ENCODE measurements around the gene HDHD3. TPM values are rescaled to one million over a fixed set of nuclear protein-coding genes. Genes with fewer than 3 reads are reported as not detected.
"Not testable (repeated sequence)": the region's sequence is repeated elsewhere in the genome, so short reads cannot be mapped to it uniquely, and the experiment has no call there.

HDHD3 gene
- total RNA-seq, 1 experiment from 2014 or later, result 11.6 TPM

DNA sequence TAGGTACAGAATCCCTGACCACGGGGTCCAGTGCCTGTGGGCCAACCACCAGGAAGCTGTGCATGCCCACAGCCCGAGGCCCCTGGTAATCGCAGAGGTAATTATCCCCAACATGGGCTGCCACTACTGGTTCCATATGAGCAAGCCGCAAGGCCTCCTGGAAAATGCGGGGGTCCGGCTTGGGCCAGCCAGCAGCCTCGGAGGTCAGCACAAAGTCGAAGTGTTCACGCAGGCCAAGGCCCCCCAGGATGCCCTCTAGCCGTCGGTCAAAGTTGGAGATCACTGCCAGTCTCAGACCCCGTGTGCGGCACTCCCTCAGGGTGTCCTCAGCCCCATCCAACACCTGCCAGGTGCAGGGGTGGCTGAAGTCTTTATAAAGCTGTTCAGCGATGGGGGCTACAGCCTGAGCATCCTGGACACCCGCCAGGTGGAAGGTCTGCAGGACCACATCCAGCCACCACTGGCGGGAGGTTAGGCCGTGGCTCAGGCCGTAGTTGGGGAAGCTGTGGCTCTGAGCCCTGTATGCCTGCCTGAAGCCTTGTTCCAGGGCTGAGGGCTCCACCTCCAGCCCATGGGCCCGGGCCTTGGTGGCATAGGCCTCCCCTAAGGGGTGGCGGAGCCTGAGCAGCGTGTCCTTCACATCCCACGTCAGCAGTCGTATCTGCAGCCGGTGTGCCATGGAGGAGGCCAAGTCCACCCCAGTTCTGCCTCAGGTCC lies 3.0 kb downstream of the HDHD3 start:
- H3K9ac ChIP-seq (ENCODE audit: low read length), result no peak overlapping the region
- H3K4me3 ChIP-seq (ENCODE audit: low read length), result no peak overlapping the region
- H3K4me2 ChIP-seq (ENCODE audit: low read depth, low read length, poor library complexity, severe bottlenecking), result no peak overlapping the region
- H3K36me3 ChIP-seq (ENCODE audit: insufficient read depth, low read length), result no peaks in the 10 kb centered on the region
- DNase-seq, result no peak
- H3K79me2 ChIP-seq (ENCODE audit: low read length), result 0 out of 2 replicates have a peak, but pooled peaks cover 4% of the 10 kb centered on the region
- peaks cover 11% of the 10 kb centered on the region for H3K4me1 ChIP-seq (ENCODE audit: low read length)
- no peak overlapping the region for H2AFZ ChIP-seq (ENCODE audit: low read length)
- no peak overlapping the region for H3K27ac ChIP-seq (ENCODE audit: low read length)
- no peaks in the 10 kb centered on the region for H3K27me3 ChIP-seq (ENCODE audit: low read length)
- H3K9me3 ChIP-seq (ENCODE audit: low read length), result no peaks in the 10 kb centered on the region
- no peaks in the 10 kb centered on the region for H3K9me2 ChIP-seq (replicated peaks; ENCODE audit: insufficient read depth, low read length)
- no peaks in the 10 kb centered on the region for H4K20me1 ChIP-seq (ENCODE audit: insufficient read depth, low read depth, low read length)

GRCh38 chr9:113373256-113373655 lies 3.5 kb downstream of the HDHD3 start:
- Histone ChIP-seq H3K4me3 (ENCODE audit: low read length) (no peak overlapping the region), H2AFZ (ENCODE audit: low read length) (no peak overlapping the region), H3K36me3 (ENCODE audit: insufficient read depth, low read length) (no peaks in the 10 kb centered on the region), H3K27ac (ENCODE audit: low read length) (no peak overlapping the region), H3K4me2 (ENCODE audit: low read depth, low read length, poor library complexity, severe bottlenecking) (no peak overlapping the region), H3K9me3 (ENCODE audit: low read length) (no peaks in the 10 kb centered on the region), H3K27me3 (ENCODE audit: low read length) (no peaks in the 10 kb centered on the region), H4K20me1 (ENCODE audit: insufficient read depth, low read depth, low read length) (no peaks in the 10 kb centered on the region), H3K79me2 (ENCODE audit: low read length) (0 out of 2 replicates have a peak, but pooled peaks cover 4% of the 10 kb centered on the region), H3K9ac (ENCODE audit: low read length) (no peak overlapping the region), H3K4me1 (ENCODE audit: low read length) (peaks cover 11% of the 10 kb centered on the region), H3K9me2 (replicated peaks; ENCODE audit: insufficient read depth, low read length) (no peaks in the 10 kb centered on the region)
- no peak for DNase-seq

DNA sequence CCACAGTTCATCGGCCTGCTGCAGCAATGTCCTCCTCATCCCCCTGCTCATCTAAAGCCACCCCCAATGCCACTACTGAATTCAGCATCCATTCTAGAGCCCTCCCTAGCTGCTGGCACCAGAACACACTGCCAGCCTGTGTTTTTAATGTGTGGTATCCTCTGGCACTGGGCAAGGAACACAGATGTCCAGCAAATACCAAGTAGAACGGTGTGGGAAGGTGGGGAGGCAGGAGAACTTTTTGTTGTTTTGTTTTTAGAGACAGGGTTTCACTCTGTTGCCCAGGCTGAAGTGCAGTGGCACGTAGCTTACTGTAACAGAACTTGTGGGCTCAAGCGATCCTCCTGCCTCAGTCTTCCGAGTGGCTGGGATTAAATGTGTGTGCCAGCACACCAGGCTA lies 4.7 kb downstream of the HDHD3 start:
- H3K9ac ChIP-seq (ENCODE audit: low read length), result no peak overlapping the region
- no peaks in the 10 kb centered on the region for H3K36me3 ChIP-seq (ENCODE audit: insufficient read depth, low read length)
- no peaks in the 10 kb centered on the region for H4K20me1 ChIP-seq (ENCODE audit: insufficient read depth, low read depth, low read length)
- H3K4me3 ChIP-seq (ENCODE audit: low read length), result no peak overlapping the region
- no peaks in the 10 kb centered on the region for H3K27me3 ChIP-seq (ENCODE audit: low read length)
- H3K4me2 ChIP-seq (ENCODE audit: low read depth, low read length, poor library complexity, severe bottlenecking), result no peak overlapping the region
- H3K4me1 ChIP-seq (ENCODE audit: low read length), result peaks cover 8% of the 10 kb centered on the region
- no peaks in the 10 kb centered on the region for H3K9me3 ChIP-seq (ENCODE audit: low read length)
- no peaks in the 10 kb centered on the region for H3K9me2 ChIP-seq (replicated peaks; ENCODE audit: insufficient read depth, low read length)
- no peak overlapping the region for H3K27ac ChIP-seq (ENCODE audit: low read length)
- H3K79me2 ChIP-seq (ENCODE audit: low read length), result 0 out of 2 replicates have a peak, but pooled peaks cover 4% of the 10 kb centered on the region
- H2AFZ ChIP-seq (ENCODE audit: low read length), result no peak overlapping the region
- DNase-seq, result no peak

DNA sequence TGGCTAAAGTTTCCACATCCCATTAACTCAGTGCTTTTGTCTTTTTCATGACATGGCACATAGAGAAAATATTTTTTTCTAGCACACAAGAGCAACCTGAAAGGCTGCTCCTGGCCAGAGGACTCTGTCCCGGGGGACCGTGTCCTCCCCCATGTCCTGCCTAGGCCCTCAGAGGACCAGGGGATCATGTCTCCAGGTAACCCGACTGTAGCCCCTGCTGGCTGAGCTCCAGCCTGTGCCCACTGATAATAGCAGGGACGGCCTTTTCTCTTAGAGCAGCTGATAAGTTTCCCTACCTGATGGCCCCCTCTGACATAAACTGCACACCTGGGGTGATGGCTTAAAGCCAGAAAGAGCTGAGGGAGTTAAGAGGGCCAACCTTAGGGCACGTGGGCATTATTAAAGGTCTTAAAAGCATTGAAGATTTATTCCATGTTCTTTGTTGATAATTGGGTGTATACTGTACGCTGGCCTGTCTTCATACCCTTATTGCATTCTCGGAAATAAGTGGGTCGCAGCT lies 5.9 kb downstream of the HDHD3 start:
- Histone ChIP-seq H3K4me1 (ENCODE audit: low read length) (peaks cover 4% of the 10 kb centered on the region), H3K9ac (ENCODE audit: low read length) (no peak overlapping the region), H3K27ac (ENCODE audit: low read length) (no peak overlapping the region), H3K27me3 (ENCODE audit: low read length) (no peaks in the 10 kb centered on the region), H3K9me3 (ENCODE audit: low read length) (no peaks in the 10 kb centered on the region), H2AFZ (ENCODE audit: low read length) (no peak overlapping the region), H3K79me2 (ENCODE audit: low read length) (0 out of 2 replicates have a peak, but pooled peaks cover 4% of the 10 kb centered on the region), H3K9me2 (replicated peaks; ENCODE audit: insufficient read depth, low read length) (no peaks in the 10 kb centered on the region), H4K20me1 (ENCODE audit: insufficient read depth, low read depth, low read length) (no peaks in the 10 kb centered on the region), H3K4me3 (ENCODE audit: low read length) (no peak overlapping the region), H3K36me3 (ENCODE audit: insufficient read depth, low read length) (no peaks in the 10 kb centered on the region), H3K4me2 (ENCODE audit: low read depth, low read length, poor library complexity, severe bottlenecking) (no peak overlapping the region)
- DNase-seq, result no peak

GRCh38 chr9:113369855-113370140 lies 7.0 kb downstream of the HDHD3 start:
- H3K79me2 ChIP-seq (ENCODE audit: low read length), result no peaks in the 10 kb centered on the region
- H3K4me3 ChIP-seq (ENCODE audit: low read length), result no peak overlapping the region
- no peaks in the 10 kb centered on the region for H3K9me3 ChIP-seq (ENCODE audit: low read length)
- no peak overlapping the region for H3K9ac ChIP-seq (ENCODE audit: low read length)
- no peak overlapping the region for H3K4me2 ChIP-seq (ENCODE audit: low read depth, low read length, poor library complexity, severe bottlenecking)
- no peak overlapping the region for H2AFZ ChIP-seq (ENCODE audit: low read length)
- H3K9me2 ChIP-seq (replicated peaks; ENCODE audit: insufficient read depth, low read length), result no peaks in the 10 kb centered on the region
- no peaks in the 10 kb centered on the region for H3K27me3 ChIP-seq (ENCODE audit: low read length)
- no peaks in the 10 kb centered on the region for H3K4me1 ChIP-seq (ENCODE audit: low read length)
- H3K27ac ChIP-seq (ENCODE audit: low read length), result no peak overlapping the region
- H3K36me3 ChIP-seq (ENCODE audit: insufficient read depth, low read length), result no peaks in the 10 kb centered on the region
- no peaks in the 10 kb centered on the region for H4K20me1 ChIP-seq (ENCODE audit: insufficient read depth, low read depth, low read length)
- DNase-seq, result no peak

- DNase-seq, result no peak
- Histone ChIP-seq H3K79me2 (ENCODE audit: low read length) (no peaks in the 10 kb centered on the region), H3K27me3 (ENCODE audit: low read length) (no peaks in the 10 kb centered on the region), H3K27ac (ENCODE audit: low read length) (no peak overlapping the region), H3K4me2 (ENCODE audit: low read depth, low read length, poor library complexity, severe bottlenecking) (no peak overlapping the region), H3K4me1 (ENCODE audit: low read length) (no peaks in the 10 kb centered on the region), H4K20me1 (ENCODE audit: insufficient read depth, low read depth, low read length) (no peaks in the 10 kb centered on the region), H3K9me2 (replicated peaks; ENCODE audit: insufficient read depth, low read length) (no peaks in the 10 kb centered on the region), H3K4me3 (ENCODE audit: low read length) (no peak overlapping the region), H2AFZ (ENCODE audit: low read length) (no peak overlapping the region), H3K9ac (ENCODE audit: low read length) (no peak overlapping the region), H3K9me3 (ENCODE audit: low read length) (no peaks in the 10 kb centered on the region), H3K36me3 (ENCODE audit: insufficient read depth, low read length) (no peaks in the 10 kb centered on the region)
Measured at GRCh38 chr9:113368982-113369854, 7.6 kb downstream of the HDHD3 start.

- Histone ChIP-seq H3K4me1 (ENCODE audit: low read length) (no peaks in the 10 kb centered on the region), H3K9ac (ENCODE audit: low read length) (no peak overlapping the region), H2AFZ (ENCODE audit: low read length) (no peak overlapping the region), H3K4me3 (ENCODE audit: low read length) (no peak overlapping the region), H4K20me1 (ENCODE audit: insufficient read depth, low read depth, low read length) (no peaks in the 10 kb centered on the region), H3K36me3 (ENCODE audit: insufficient read depth, low read length) (no peaks in the 10 kb centered on the region), H3K27ac (ENCODE audit: low read length) (no peak overlapping the region), H3K4me2 (ENCODE audit: low read depth, low read length, poor library complexity, severe bottlenecking) (no peak overlapping the region), H3K79me2 (ENCODE audit: low read length) (no peaks in the 10 kb centered on the region), H3K9me3 (ENCODE audit: low read length) (no peaks in the 10 kb centered on the region), H3K27me3 (ENCODE audit: low read length) (no peaks in the 10 kb centered on the region), H3K9me2 (replicated peaks; ENCODE audit: insufficient read depth, low read length) (no peaks in the 10 kb centered on the region)
- DNase-seq, result no peak
Measured at GRCh38 chr9:113368348-113368981, 8.3 kb downstream of the HDHD3 start.

DNA sequence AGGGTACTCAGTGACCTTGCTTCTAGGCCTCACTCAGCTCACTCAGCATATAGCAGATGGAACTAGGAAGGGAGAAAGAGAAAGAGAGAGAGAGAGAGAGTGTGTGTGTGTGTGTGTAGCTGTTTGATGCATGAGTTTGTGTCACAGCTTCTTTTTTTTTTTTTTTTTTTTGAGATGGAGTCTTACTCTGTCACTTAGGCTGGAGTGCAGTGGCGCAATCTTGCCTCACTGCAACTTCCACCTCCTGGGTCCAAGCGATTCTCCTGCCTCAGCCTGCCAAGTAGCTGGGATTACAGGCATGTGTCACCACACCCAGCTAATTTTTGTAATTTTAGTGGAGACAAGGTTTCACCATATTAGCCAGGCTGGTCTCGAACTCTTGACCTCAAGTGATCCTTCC lies 11.1 kb downstream of the HDHD3 start:
- not testable (repeated sequence) for H3K79me2 ChIP-seq (ENCODE audit: low read length); H3K9me2 ChIP-seq (replicated peaks; ENCODE audit: insufficient read depth, low read length); H3K27me3 ChIP-seq (ENCODE audit: low read length); H3K9ac ChIP-seq (ENCODE audit: low read length); H4K20me1 ChIP-seq (ENCODE audit: insufficient read depth, low read depth, low read length); H2AFZ ChIP-seq (ENCODE audit: low read length); H3K4me2 ChIP-seq (ENCODE audit: low read depth, low read length, poor library complexity, severe bottlenecking); H3K9me3 ChIP-seq (ENCODE audit: low read length); DNase-seq; H3K4me1 ChIP-seq (ENCODE audit: low read length); H3K36me3 ChIP-seq (ENCODE audit: insufficient read depth, low read length); H3K4me3 ChIP-seq (ENCODE audit: low read length); H3K27ac ChIP-seq (ENCODE audit: low read length)
